Neural progenitor cell (in vitro differentiated cells): Measurements from ENCODE around the gene MEG3. TPM values are rescaled to one million over a fixed set of nuclear protein-coding genes. Genes with fewer than 3 reads are reported as not detected.

ENCODE experiments used
- DNase-seq: peaks from one replicate; pipeline ENCODE4 v3.0.0-alpha.2; 2016; ENCODE audit warnings: low spot score
- H2AFZ ChIP-seq: fragments of 200-600 bp; sonication (generic); replicated peaks from 2 replicates; pipeline ENCODE4 v1.6.1; 2016; ENCODE audit warnings: antibody characterized with exemption
- H3F3A ChIP-seq: fragments of 200-600 bp; sonication (generic); 2 replicates; pipeline ENCODE4 v1.6.1; 2016; ENCODE audit warnings: antibody characterized with exemption, low read depth
- H3K27ac ChIP-seq: fragments of 200-600 bp; sonication (generic); 2 replicates; pipeline ENCODE4 v1.5.1; 2016; ENCODE audit warnings: mild to moderate bottlenecking
- H3K27me3 ChIP-seq: fragments of 200-600 bp; sonication (generic); 2 replicates; pipeline ENCODE4 v1.6.1; 2016; ENCODE audit warnings: mild to moderate bottlenecking, moderate library complexity
- H3K36me3 ChIP-seq: fragments of 200-600 bp; sonication (generic); 2 replicates; pipeline ENCODE4 v1.5.1; 2016
- H3K4me1 ChIP-seq: fragments of 200-600 bp; sonication (generic); 2 replicates; pipeline ENCODE4 v1.6.1; 2016; ENCODE audit warnings: mixed run types
- H3K4me2 ChIP-seq: fragments of 200-600 bp; sonication (generic); 2 replicates; pipeline ENCODE4 v1.6.1; 2016
- H3K4me3 ChIP-seq: fragments of 200-600 bp; sonication (generic); 2 replicates; pipeline ENCODE4 v1.5.1; 2016
- H3K79me2 ChIP-seq: fragments of 200-600 bp; sonication (generic); 2 replicates; pipeline ENCODE4 v1.6.1; 2016; ENCODE audit warnings: low read depth
- H3K9ac ChIP-seq: fragments of 200-600 bp; sonication (generic); 2 replicates; pipeline ENCODE4 v1.6.1; 2016
- H3K9me3 ChIP-seq: fragments of 200-600 bp; sonication (generic); 2 replicates; pipeline ENCODE4 v1.5.1; 2016; ENCODE audit warnings: low read depth
- H4K20me1 ChIP-seq: fragments of 200-600 bp; sonication (generic); 2 replicates; pipeline ENCODE4 v1.6.1; 2016; ENCODE audit warnings: low read depth
- H3K27ac Mint-ChIP-seq: 3 replicates; pipeline ENCODE4 v1.8.0; 2021; ENCODE audit warnings: mixed read lengths
- H3K27me3 Mint-ChIP-seq: 2 replicates; pipeline ENCODE4 v1.8.0; 2022; ENCODE audit warnings: low read depth, mild to moderate bottlenecking, inconsistent platforms, moderate library complexity, mixed read lengths; ENCODE audit not compliant: insufficient read depth
- H3K36me3 Mint-ChIP-seq: 3 replicates; pipeline ENCODE4 v1.8.0; 2021; ENCODE audit warnings: mixed read lengths
- H3K4me1 Mint-ChIP-seq: 3 replicates; pipeline ENCODE4 v1.8.0; 2021; ENCODE audit warnings: mixed read lengths
- H3K4me3 Mint-ChIP-seq: 3 replicates; pipeline ENCODE4 v1.8.0; 2021; ENCODE audit warnings: mild to moderate bottlenecking, moderate library complexity, mixed read lengths
- H3K9me3 Mint-ChIP-seq: 3 replicates; pipeline ENCODE4 v1.8.0; 2020; ENCODE audit warnings: mixed read lengths
- CTCF ChIP-seq: fragments of 200-600 bp; sonication (generic); IDR thresholded peaks from 2 replicates; pipeline ENCODE4 v1.5.1; 2017; ENCODE audit warnings: antibody characterized with exemption, mild to moderate bottlenecking
- EZH2 ChIP-seq: fragments of 200-600 bp; sonication (generic); IDR thresholded peaks from 2 replicates; pipeline ENCODE4 v1.6.1; 2017; ENCODE audit warnings: antibody characterized with exemption, mild to moderate bottlenecking, moderate library complexity
- EZH2phosphoT487 ChIP-seq: fragments of 200-600 bp; sonication (generic); IDR thresholded peaks from 2 replicates; pipeline ENCODE4 v1.6.1; 2017; ENCODE audit warnings: antibody characterized with exemption
- total RNA-seq: library from RNA; depleted of rRNA; stranded (reverse); fragments of >200 nt; gene quantifications from 2 replicates; pipeline ENCODE4 v1.2.3, GENCODE V29; 2015; ENCODE audit warnings: low replicate concordance

MEG3 gene
- total RNA-seq, 1 donor from 2014 or later, result 10.6 TPM

- Histone ChIP-seq H3K4me1 (peaks cover 21% of the 10 kb centered on the region), H3K79me2 (no peaks in the 10 kb centered on the region), H3K4me2 (no peak overlapping the region), H3K36me3 (no peaks in the 10 kb centered on the region), H3K27ac (no peak overlapping the region), H2AFZ (no peak overlapping the region), H3F3A (no peaks in the 10 kb centered on the region), H3K27me3 (no peaks in the 10 kb centered on the region), H3K9me3 (no peaks in the 10 kb centered on the region), H3K9ac (no peak overlapping the region), H4K20me1 (no peaks in the 10 kb centered on the region), H3K4me3 (no peak overlapping the region)
- Mint-ChIP-seq H3K4me1 (peaks cover 14% of the 10 kb centered on the region), H3K27me3 (peaks cover 2% of the 10 kb centered on the region), H3K9me3 (peaks cover 3% of the 10 kb centered on the region), H3K4me3 (no peak overlapping the region), H3K36me3 (no peaks in the 10 kb centered on the region), H3K27ac (no peak overlapping the region)
- no peak for TF ChIP-seq CTCF
- TF ChIP-seq EZH2, result no peak
- TF ChIP-seq EZH2phosphoT487, result no peak
- no peak for DNase-seq
Observed at GRCh38 chr14:100890061-100890850, 64.3 kb downstream of the MEG3 start.

DNA sequence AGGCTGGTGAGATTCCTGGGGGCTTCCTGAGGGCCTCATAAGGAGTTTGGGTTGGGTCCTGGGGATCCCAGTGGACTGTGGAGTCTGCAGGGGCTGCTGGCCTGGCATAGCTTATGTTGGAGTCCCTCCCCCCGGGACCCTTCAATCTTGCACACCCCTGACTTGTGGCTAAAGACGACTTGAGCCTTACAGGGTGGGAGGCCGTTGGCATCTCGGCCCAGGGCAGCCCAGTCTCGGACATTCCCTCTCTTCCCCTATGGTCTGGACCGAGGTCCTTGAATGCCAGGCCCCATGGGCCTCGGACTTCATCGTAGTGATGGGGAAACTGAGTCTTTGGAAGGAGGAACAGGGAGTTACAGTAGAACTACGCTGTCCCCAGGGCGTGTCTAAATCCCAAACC is 65.1 kb downstream of the MEG3 start:
- no peak for DNase-seq
- H3K9me3 ChIP-seq, result no peaks in the 10 kb centered on the region

GRCh38 chr14:100891501-100892445 is 65.9 kb downstream of the MEG3 start:
- Mint-ChIP-seq H3K9me3 (no peaks in the 10 kb centered on the region), H3K36me3 (no peaks in the 10 kb centered on the region), H3K4me3 (no peak overlapping the region), H3K27ac (peak overlapping the region; percentile 8), H3K4me1 (peaks cover 24% of the 10 kb centered on the region), H3K27me3 (peaks cover 5% of the 10 kb centered on the region)
- DNase-seq, result no peak
- Histone ChIP-seq H3K4me3 (no peak overlapping the region), H3K9ac (no peak overlapping the region), H3K27ac (no peak overlapping the region), H3F3A (peaks cover 8% of the 10 kb centered on the region), H3K4me1 (peaks cover 28% of the 10 kb centered on the region), H4K20me1 (no peaks in the 10 kb centered on the region), H3K27me3 (no peaks in the 10 kb centered on the region), H3K79me2 (no peaks in the 10 kb centered on the region), H3K36me3 (no peaks in the 10 kb centered on the region), H2AFZ (no peak overlapping the region), H3K4me2 (no peak overlapping the region), H3K9me3 (no peaks in the 10 kb centered on the region)
- TF ChIP-seq EZH2, result no peak
- no peak for TF ChIP-seq CTCF
- no peak for TF ChIP-seq EZH2phosphoT487

More for the DNA sequence above, 65.1 kb downstream of the MEG3 start:
- no peak for TF ChIP-seq EZH2phosphoT487
- no peak for TF ChIP-seq EZH2
- TF ChIP-seq CTCF, result no peak
- Histone ChIP-seq H3K4me1 (peaks cover 21% of the 10 kb centered on the region), H3K9ac (no peak overlapping the region), H3K27ac (no peak overlapping the region), H3F3A (peaks cover 4% of the 10 kb centered on the region), H3K4me3 (no peak overlapping the region), H3K27me3 (no peaks in the 10 kb centered on the region), H3K79me2 (no peaks in the 10 kb centered on the region), H3K4me2 (no peak overlapping the region), H3K36me3 (no peaks in the 10 kb centered on the region), H2AFZ (no peak overlapping the region), H4K20me1 (no peaks in the 10 kb centered on the region)
- H3K36me3 Mint-ChIP-seq, result no peaks in the 10 kb centered on the region
- H3K4me3 Mint-ChIP-seq, result no peak overlapping the region
- no peak overlapping the region for H3K27ac Mint-ChIP-seq
- peaks cover 18% of the 10 kb centered on the region for H3K4me1 Mint-ChIP-seq
- H3K27me3 Mint-ChIP-seq, result peaks cover 2% of the 10 kb centered on the region
- no peaks in the 10 kb centered on the region for H3K9me3 Mint-ChIP-seq
